ENCODE data around the gene GGA1. TPM values are rescaled to one million over a fixed set of nuclear protein-coding genes. Genes with fewer than 3 reads are reported as not detected.

The GGA1 gene
- total and polyA plus RNA-seq, 9 of the 15 experiments (the other 6 are each of a cell fraction or from before 2014, with no cell fraction given) = 1.5 to 69.5 (median 31.6) TPM

GRCh38 chr22:37631448-37632173 is 23.0 kb downstream of the GGA1 start (continued):
- TF ChIP-seq ZNF347 (CRISPR knock-in tag; IDR thresholded peaks at IDR 0.05; ENCODE audit: low read depth) = no peak

GRCh38 chr22:37632174-37633088 is 23.8 kb downstream of the GGA1 start:
- CTCF ChIA-PET (ENCODE audit: low intra/inter-chr PET ratio) = no interaction called here
- 0 out of 3 replicates have a peak, but pooled peaks have one; percentile 5 for ATAC-seq
- Histone ChIP-seq H3K4me1 (replicated peaks in 1 of 2; ENCODE audit: control insufficient read depth in 2 of 2, insufficient read depth in 2 of 2, low read length in 2 of 2) (peaks cover 35 to 68% of the 10 kb centered on the region in 2 experiments), H3K27ac (ENCODE audit: extremely low read depth, low read depth, low read length) (peak overlapping the region; percentile 77), H3K27me3 (ENCODE audit: control insufficient read depth in 2 of 2, insufficient read depth in 2 of 2, low read length in 2 of 2) (no peaks in the 10 kb centered on the region), H3K36me3 (ENCODE audit: control insufficient read depth, insufficient read depth, low read length) (peaks cover 30% of the 10 kb centered on the region; the same call in 2 of the 3 replicates), H3K9me3 (replicated peaks; ENCODE audit: control insufficient read depth, insufficient read depth, low read depth, low read length) (no peaks in the 10 kb centered on the region), H2AFZ (ENCODE audit: low read depth, low read length) (no peak overlapping the region), H3K79me2 (ENCODE audit: control insufficient read depth, insufficient read depth, low read length) (no peaks in the 10 kb centered on the region), H3K9me1 (ENCODE audit: control insufficient read depth, insufficient read depth, low read length) (no peaks in the 10 kb centered on the region), H3K4me2 (ENCODE audit: insufficient read depth, low read length) (no peak overlapping the region), H4K20me1 (replicated peaks; ENCODE audit: control insufficient read depth, insufficient read depth, low read length) (no peaks in the 10 kb centered on the region), H3K9ac (ENCODE audit: insufficient read depth in 1 of 2, low read depth in 2 of 2, low read length in 2 of 2) (peak overlapping the region; percentile 50 to 74; a peak in 3 of 4 replicates), H3K4me3 (no peak overlapping the region)
- in situ Hi-C loops (cut with MboI) = no loop called here
- TSS peak; percentile 42 for BruUV-seq (replicated peaks)
- TF ChIP-seq TSC22D4 (tag; IDR thresholded peaks at IDR 0.05) (no peak), SMAD3 (CRISPR knock-in tag; conservative IDR thresholded peaks at IDR 0.05) (no peak), RBFOX2 (IDR thresholded peaks at IDR 0.05; ENCODE audit: low read depth, low read length) (0 out of 2 replicates have a peak, but pooled peaks have one; percentile 19), POLR2G (IDR thresholded peaks at IDR 0.05; ENCODE audit: low read depth, low read length) (peak; percentile 42), KAT2B (IDR thresholded peaks at IDR 0.05; ENCODE audit: low read depth, low read length) (no peak)
- peak in 2 of 4 experiments; percentile 27 to 30 for DNase-seq (ENCODE audit: extremely low read depth in 1 of 4, low spot score in 3 of 4)
- no peak for FAIRE-seq
- POLR2A ChIA-PET = interaction anchor here (0.6 to 1.1 kb wide), 4 partner anchors 9 to 52 kb away, joined by 3 to 4 read pairs (median 3); partner anchors contain the start of gene PDXP
- intact Hi-C loops (cut with micrococcal nuclease) = no loop called here
- WGBS (ENCODE audit: insufficient coverage, low coverage, missing lambda C conversion rate) = 89% methylated on average over 10 of the region's 14 CpGs

All from K562 (cell line).